Stimulated activated CD8-positive, alpha-beta memory T cell treated with anti-CD3 and anti-CD28 coated beads, Interleukin-7, amount 100 ng/mL, for 24 hours (primary cell): Measurements from ENCODE around the gene ACVR1C.

ENCODE experiments used
- DNase-seq: peaks from one replicate; pipeline ENCODE4 v3.0.0-alpha.2; 2020; ENCODE audit warnings: low read depth

ACVR1C gene

GRCh38 chr2:157628477-157629415 lies at the start of gene ACVR1C:
TSS of gene ACVR1C (minus strand) at chr2:157628864. CDS start at chr2:157628644, 220 bp downstream.
- DNase-seq, result peak; percentile 19

- DNase-seq, result no peak
Observed at GRCh38 chr2:157677941-157678340, 49.3 kb upstream of the ACVR1C start.

- no peak for DNase-seq
Observed at GRCh38 chr2:157672129-157672528, 43.5 kb upstream of the ACVR1C start.

DNA sequence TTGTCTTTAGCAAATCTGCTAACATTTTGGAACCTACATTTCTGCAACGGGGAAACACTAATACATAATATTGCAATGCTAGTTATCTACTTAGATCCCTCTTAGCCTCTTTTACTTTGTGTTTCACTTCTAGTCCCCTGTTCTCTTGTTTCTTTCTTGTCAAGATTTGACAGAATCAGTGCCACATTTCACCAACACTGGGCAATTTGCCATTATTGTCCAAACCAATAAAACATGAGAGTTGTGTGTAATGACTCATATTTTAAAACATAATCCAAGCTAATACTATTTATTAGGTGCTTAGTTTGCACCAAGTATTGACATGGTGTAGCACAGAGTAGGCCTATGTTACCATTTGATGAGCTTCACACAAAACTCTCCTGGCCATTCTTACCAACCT lies 33.7 kb upstream of the ACVR1C start:
- DNase-seq, result no peak

DNA sequence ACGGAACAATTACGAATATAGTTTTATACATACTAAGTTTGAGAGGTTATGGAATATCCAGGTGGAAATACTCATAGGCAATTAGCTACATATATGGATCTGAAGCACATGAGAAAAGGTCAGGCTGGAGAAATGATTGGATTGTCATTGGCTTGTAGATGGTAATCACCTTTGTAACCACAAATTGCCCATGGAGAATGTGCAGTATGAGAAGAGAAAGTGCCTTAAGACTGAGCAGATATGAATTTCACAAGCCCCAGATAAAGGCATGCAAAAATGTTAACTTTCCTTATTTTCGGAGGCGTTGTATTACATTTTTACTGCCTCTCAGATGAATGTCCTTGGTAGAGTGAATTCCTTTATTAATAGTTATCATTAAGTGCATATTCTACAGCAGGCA lies 33.1 kb upstream of the ACVR1C start:
- no peak for DNase-seq

DNA sequence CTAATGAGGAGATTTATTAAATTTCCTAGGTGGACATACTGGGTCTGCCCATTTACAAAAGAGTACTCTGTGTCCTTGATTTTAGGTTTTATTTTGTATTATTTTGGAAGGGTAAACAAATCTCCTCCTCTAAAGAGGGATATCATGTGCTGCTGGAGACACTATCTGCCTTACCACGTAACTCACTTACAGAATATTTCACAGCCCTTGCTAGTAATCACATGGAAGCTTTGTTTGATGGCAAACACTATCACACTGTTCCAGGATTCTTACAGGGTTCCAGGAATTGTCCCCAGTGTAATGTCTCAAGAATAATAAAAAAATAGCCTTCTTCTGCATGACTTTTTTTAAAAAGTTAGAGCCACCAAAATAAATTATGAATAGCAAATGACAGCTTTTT lies 29.2 kb upstream of the ACVR1C start:
- DNase-seq, result no peak

DNA sequence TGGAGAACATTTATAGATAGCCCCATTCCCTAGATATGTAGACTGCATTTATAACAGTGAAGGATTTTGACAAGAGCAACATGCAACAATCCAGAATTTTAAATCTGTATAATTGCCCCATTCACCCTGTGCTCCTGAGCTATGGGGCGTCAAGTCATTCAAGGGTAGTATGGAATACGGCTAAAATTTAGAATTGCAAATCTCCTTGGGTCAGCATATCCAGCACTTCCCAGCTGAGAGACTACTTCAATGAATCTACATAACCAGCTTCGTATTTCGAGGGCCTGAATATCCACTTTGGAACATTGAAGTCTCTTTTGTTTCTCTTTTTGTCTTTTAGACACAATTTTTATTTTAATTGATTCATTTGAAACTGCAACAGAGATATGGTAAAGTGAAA lies 28.4 kb upstream of the ACVR1C start:
- DNase-seq, result no peak

DNA sequence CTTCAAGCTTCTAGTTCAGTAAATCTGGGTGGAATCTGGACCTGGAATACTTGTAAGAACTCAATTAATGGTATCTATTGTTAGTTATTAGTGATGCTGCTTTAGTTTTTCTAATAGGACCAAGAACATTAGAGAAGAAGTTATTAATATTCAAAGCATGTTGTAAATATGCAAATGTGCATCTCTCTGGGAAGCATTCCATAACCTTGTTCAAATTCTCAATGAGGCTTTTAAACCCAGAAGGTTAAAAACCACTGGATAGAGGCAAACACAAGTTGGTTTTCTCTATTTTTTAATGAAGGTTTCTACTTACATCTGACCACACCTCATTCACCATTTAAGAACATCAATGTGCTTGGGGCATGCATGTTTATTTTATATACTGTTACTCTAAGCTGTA lies 16.1 kb upstream of the ACVR1C start:
- DNase-seq, result no peak

- DNase-seq, result no peak
Observed at GRCh38 chr2:157631861-157632260, 3.2 kb upstream of the ACVR1C start.

- DNase-seq, result no peak
Observed at GRCh38 chr2:157627594-157628476, 829 bp downstream of the ACVR1C start.

- DNase-seq, result no peak
Observed at GRCh38 chr2:157625296-157625695, 3.4 kb downstream of the ACVR1C start.

DNA sequence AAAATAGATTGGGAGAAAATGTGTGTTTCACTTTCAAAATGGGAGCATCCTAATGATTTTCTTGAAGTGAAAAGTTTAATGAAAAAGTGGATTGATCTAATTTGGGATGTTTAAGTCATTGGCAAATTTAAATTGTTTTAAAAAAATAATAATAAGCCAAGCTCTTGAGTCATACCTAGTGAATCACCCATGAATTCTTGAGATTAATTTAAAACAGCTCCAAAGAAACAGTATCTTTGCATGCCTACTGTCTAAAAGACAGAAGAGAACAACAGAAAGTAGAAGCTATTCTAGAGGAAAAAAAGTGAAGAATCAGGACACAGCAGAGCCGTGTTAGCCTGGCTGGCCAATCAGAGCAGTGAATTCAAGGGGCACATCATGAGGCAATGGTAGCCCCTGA lies 7.7 kb downstream of the ACVR1C start:
- DNase-seq, result no peak

DNA sequence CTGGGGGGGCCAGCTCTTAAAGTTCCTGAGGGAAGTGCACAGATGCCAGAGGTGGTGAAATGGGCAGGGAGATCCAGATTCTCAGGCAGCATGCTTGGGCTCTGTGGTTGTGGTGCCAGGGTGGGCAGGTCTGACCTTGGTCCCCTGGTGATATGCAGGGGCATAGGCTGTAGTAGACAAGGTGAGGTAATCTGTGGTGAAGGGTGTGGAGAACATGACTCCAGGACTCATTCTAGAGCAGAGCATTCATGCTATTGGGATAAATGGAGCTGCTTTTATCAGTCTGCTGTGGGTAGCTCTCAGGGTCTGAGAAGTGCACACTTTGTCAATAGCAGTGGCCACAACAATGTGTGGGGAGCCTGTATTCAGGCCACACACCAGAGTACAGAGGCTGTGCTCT lies 16.9 kb downstream of the ACVR1C start:
- no peak for DNase-seq

DNA sequence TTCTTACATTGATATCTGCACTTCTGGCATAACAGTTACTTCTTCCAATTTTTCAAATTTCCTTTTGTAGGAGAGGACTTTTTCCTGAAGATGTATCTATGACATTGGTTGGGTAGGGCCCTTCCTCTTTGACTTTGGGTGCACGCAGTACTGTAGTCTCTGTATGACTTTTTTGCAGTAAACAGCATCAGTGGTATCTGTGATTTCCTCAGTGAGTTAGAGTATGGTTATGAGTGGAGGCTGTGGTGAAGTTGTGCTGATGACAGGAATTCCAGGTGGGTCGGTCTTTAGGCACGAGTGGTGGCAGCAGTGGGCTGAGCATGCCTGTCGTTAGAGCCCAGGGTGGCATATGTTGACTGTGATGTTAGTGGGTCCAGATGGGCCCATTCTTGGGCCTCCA lies 17.6 kb downstream of the ACVR1C start:
- DNase-seq, result no peak

DNA sequence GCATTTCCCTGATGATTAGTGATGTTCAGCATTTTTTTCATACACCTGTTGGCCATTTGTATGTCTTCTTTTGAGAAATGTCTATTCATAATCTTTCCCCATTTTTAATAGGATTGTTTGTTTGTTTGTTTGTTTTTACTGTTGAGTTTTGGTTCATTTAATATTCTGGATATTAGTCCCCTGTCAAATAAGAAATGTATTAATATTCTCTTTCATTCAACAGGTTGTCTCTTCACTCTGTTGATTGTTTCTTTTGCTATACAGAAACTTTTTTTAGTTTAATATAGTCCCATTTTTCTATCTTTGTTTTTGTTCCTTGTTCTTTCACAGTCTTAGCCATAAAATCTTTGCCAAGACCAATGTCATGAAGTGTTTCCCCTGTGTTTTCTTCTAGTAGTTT lies 22.1 kb downstream of the ACVR1C start:
- DNase-seq, result no peak

- DNase-seq, result no peak
Observed at GRCh38 chr2:157603198-157603597, 25.5 kb downstream of the ACVR1C start.

DNA sequence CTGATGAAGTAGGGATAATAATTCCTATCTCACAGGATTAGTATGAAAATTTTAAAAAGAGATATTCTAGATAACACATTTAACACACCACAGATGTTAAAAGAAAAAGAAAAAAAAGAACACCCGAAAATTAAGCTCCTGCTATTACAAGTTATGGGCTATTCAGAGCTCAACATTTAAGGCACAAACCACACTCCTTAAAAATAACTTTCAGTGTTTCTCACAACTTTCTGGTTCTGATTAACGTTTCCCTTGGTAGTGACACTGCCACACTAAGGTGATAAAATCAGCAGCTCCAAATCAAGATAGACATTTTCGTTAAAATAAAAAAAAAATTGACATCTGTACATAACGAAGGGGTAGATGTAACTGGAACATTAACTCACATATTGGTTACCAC lies 26.9 kb downstream of the ACVR1C start:
- no peak for DNase-seq

- no peak for DNase-seq
Observed at GRCh38 chr2:157596992-157597681, 31.5 kb downstream of the ACVR1C start.

- no peak for DNase-seq
Observed at GRCh38 chr2:157593411-157593810, 35.3 kb downstream of the ACVR1C start.

DNA sequence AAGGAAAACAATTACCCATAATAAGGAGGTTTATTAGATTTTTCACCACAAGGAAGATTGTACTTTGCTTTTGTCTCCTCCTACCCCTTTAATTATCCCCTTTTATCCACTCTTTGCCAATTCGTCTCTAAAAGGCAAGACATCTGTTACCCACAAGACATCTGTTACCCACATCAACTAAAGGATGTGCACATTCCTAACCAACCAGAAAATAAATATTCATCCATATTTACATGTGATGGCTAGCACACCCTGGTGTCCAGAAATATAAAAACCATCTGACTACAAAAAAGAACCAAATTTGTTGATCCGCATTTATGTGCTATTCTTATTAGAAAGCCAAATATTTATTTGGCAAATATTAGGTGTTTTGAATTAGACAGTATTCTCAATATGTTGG lies 35.7 kb downstream of the ACVR1C start:
- no peak for DNase-seq

DNA sequence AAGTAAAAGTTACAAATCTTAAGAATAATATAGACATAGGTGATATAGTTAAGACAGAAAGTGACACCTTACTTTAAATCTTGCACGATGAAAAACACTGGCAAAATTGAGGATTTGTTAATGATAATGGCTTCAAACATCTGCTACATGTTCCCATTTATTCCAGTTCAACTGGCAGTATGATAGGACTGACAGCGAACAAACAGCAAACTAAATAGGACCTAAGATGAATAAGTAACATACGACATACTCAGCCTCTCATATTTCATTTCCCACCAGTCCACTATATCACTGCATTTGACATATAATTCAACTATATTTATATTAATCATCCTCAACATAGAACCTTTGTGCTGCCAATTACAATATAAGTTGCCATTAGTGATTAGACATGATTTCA lies 36.3 kb downstream of the ACVR1C start:
- DNase-seq, result no peak

DNA sequence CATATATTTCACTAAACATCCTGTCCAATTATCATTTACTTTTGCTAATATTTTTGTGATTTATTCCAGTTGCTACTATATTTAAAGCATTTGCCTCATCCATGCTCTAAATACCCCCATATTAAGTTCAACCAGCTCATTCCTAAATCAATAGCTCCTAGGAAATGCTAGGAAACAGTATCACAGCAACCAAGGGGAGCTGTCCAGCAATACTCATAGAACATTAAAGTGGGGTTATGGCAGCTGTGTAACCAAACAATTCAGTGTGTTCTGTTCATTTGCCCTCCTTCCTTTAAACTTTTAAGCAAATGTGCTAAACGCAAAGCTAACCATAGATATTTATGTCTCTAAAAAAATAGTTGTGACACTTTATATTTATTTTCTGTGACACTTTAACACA lies 41.1 kb downstream of the ACVR1C start:
- DNase-seq, result no peak
